Measurements from ENCODE around the gene NTRK1. TPM values are rescaled to one million over a fixed set of nuclear protein-coding genes. Genes with fewer than 3 reads are reported as not detected.

NTRK1 gene
- total RNA-seq, 2 donors from 2014 or later = 0.59 to 31.4 TPM

DNA sequence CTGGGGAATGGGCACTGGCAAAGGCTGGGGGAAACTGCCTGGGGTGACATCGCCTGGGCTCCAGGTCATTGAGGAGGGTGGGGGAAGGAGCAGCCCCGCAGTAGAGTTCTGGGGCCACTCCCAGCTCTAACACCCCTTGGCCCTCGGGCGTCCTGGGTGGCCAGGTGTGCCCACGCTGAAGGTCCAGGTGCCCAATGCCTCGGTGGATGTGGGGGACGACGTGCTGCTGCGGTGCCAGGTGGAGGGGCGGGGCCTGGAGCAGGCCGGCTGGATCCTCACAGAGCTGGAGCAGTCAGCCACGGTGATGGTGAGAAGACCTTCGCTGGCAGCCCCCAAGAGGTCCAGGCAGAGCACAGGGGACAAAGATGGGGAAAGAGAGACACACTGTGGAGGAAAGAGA, 7.7 kb downstream of the NTRK1 start:
- TF ChIP-seq POLR2A (IDR thresholded peaks at IDR 0.05) (no peak), POLR2AphosphoS5 (IDR thresholded peaks at IDR 0.05) (no peak), CTCF (IDR thresholded peaks at IDR 0.05) (no peak)
- Histone ChIP-seq H3K27me3 (replicated peaks; ENCODE audit: insufficient read depth) (no peaks in the 10 kb centered on the region), H3K27ac (no peak overlapping the region), H3K9me3 (no peaks in the 10 kb centered on the region), H3K4me1 (replicated peaks) (no peaks in the 10 kb centered on the region), H3K4me3 (no peak overlapping the region), H3K36me3 (no peaks in the 10 kb centered on the region)
- DNase-seq (ENCODE audit: low spot score) = no peak
- intact Hi-C loops (cut with DNase I) = loop anchor here (10.0 kb wide), 1 partner anchor 174 kb away; no protein-coding TSS in a partner anchor
- 59% methylated on average over 13 of the region's 13 CpGs for WGBS

- Histone ChIP-seq H3K27me3 (replicated peaks; ENCODE audit: insufficient read depth) (no peaks in the 10 kb centered on the region), H3K36me3 (no peaks in the 10 kb centered on the region), H3K9me3 (no peaks in the 10 kb centered on the region), H3K4me1 (replicated peaks) (no peaks in the 10 kb centered on the region), H3K4me3 (no peak overlapping the region), H3K27ac (no peak overlapping the region)
- DNase-seq (ENCODE audit: low spot score) = no peak
- 92% methylated on average over 9 of the region's 9 CpGs for WGBS
- intact Hi-C loops (cut with DNase I) = loop anchor here (10.0 kb wide), 1 partner anchor 175 kb away; no protein-coding TSS in a partner anchor
- no peak for TF ChIP-seq POLR2AphosphoS5 (IDR thresholded peaks at IDR 0.05)
- TF ChIP-seq POLR2A (IDR thresholded peaks at IDR 0.05) = no peak
- no peak for TF ChIP-seq CTCF (IDR thresholded peaks at IDR 0.05)
These were observed 8.8 kb downstream of the NTRK1 start for GRCh38 chr1:156869455-156869854.

DNA sequence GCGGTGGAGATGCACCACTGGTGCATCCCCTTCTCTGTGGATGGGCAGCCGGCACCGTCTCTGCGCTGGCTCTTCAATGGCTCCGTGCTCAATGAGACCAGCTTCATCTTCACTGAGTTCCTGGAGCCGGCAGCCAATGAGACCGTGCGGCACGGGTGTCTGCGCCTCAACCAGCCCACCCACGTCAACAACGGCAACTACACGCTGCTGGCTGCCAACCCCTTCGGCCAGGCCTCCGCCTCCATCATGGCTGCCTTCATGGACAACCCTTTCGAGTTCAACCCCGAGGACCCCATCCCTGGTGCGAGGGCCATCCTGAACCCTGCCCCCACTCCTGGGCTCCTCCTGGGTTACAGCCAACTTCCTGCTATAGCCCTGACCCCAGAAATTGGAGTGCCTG, 13.0 kb downstream of the NTRK1 start:
- intact Hi-C loops (cut with DNase I) = no loop called here
- H3K4me1 ChIP-seq (replicated peaks) = no peaks in the 10 kb centered on the region
- H3K36me3 ChIP-seq = no peaks in the 10 kb centered on the region
- H3K27me3 ChIP-seq (replicated peaks; ENCODE audit: insufficient read depth) = peaks cover 2% of the 10 kb centered on the region
- no peak overlapping the region for H3K4me3 ChIP-seq
- no peak overlapping the region for H3K27ac ChIP-seq
- no peak for TF ChIP-seq CTCF (IDR thresholded peaks at IDR 0.05)
- no peaks in the 10 kb centered on the region for H3K9me3 ChIP-seq
- 91% methylated on average over 14 of the region's 18 CpGs for WGBS
- DNase-seq (ENCODE audit: low spot score) = no peak

DNA sequence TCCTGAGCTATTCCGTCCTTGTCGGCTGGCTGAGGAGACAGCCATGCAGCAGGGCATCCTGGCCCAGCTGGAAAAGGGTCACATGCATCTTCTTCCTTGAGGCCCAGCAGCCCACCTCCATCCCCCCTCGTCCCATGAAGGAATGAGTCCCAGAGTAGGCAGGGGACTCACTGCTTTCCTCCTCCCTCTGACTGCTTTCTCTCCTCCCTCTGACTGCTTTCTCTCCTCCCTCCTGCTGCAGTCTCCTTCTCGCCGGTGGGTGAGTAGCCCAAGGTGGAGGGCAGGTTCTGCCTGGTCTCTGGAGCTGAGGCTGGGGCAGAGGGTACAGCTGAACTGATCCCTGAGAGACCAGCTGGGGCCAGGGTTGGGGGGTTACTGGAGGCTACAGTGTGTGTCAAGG, 13.5 kb downstream of the NTRK1 start:
- Histone ChIP-seq H3K4me1 (replicated peaks) (no peaks in the 10 kb centered on the region), H3K4me3 (no peak overlapping the region), H3K36me3 (no peaks in the 10 kb centered on the region), H3K9me3 (no peaks in the 10 kb centered on the region), H3K27me3 (replicated peaks; ENCODE audit: insufficient read depth) (peaks cover 2% of the 10 kb centered on the region), H3K27ac (no peak overlapping the region)
- DNase-seq (ENCODE audit: low spot score) = no peak
- intact Hi-C loops (cut with DNase I) = no loop called here
- WGBS = 93% methylated on average over 5 of the region's 5 CpGs
- TF ChIP-seq POLR2AphosphoS5 (IDR thresholded peaks at IDR 0.05) (no peak), CTCF (IDR thresholded peaks at IDR 0.05) (no peak), POLR2A (IDR thresholded peaks at IDR 0.05) (no peak)

DNA sequence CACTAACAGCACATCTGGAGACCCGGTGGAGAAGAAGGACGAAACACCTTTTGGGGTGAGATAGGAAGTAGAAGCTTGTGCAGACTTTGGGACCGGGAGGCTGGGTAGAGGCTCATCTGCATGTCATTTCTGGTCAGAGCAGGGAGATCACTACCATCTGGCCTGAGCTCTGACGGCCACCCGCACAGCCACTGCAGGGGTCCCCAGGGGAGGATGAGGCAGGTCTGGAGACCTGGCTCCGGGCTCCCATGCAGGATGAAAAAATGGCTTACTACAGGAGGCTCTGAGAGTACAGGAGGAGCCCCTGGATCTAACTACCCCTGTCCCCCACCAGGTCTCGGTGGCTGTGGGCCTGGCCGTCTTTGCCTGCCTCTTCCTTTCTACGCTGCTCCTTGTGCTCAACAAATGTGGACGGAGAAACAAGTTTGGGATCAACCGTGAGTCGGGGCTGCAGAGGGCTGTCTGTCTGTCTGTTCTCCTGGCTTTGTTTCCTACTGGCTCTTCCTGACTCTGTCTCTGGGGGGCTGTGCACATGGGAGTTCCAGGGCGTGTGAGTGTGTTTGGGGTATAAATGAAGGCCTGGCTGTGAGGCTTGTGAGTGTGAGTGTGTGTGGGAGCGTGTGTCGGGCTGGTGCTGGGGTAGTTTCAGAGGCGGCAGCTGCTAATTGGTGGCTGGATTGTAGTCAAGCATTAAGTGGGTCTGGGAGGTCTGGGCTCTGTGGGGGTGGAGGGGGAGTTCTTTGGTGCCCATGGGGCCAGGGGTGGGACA, 14.1 kb downstream of the NTRK1 start:
- Histone ChIP-seq H3K27ac (no peak overlapping the region), H3K27me3 (replicated peaks; ENCODE audit: insufficient read depth) (peaks cover 2% of the 10 kb centered on the region), H3K9me3 (no peaks in the 10 kb centered on the region), H3K4me3 (no peak overlapping the region), H3K36me3 (no peaks in the 10 kb centered on the region), H3K4me1 (replicated peaks) (no peaks in the 10 kb centered on the region)
- TF ChIP-seq CTCF (IDR thresholded peaks at IDR 0.05) (no peak), POLR2A (IDR thresholded peaks at IDR 0.05) (no peak), POLR2AphosphoS5 (IDR thresholded peaks at IDR 0.05) (no peak)
- no peak for DNase-seq (ENCODE audit: low spot score)
- intact Hi-C loops (cut with DNase I) = no loop called here
- WGBS = 84% methylated on average over 16 of the region's 16 CpGs

All from prostate gland (tissue), 2 donors.